Activated CD8-positive, alpha-beta T cell treated with anti-CD3 and anti-CD28 coated beads, Interleukin-2, amount 10 ng/mL, durations not matched to agents 7 days and 5 days (primary cell): ENCODE data around the gene CFAP100. TPM values are rescaled to one million over a fixed set of nuclear protein-coding genes. Genes with fewer than 3 reads are reported as not detected.

Source experiments
- ATAC-seq: fragments of 150-1000 bp; cut with Tn5 transposase; one replicate; pipeline ENCODE4 v1.10.0; 2021; ENCODE audit warnings: moderate library complexity
- CTCF ChIA-PET: fragments of 350-600 bp; sonication (Branson Sonifier 250); formaldehyde crosslinking; loops from one replicate; lab custom pipeline; 2021; ENCODE audit warnings: antibody characterized with exemption; lab: Charles Lee
- POLR2A ChIA-PET: fragments of 350-600 bp; sonication (Branson Sonifier 250); formaldehyde crosslinking; loops from one replicate; lab custom pipeline; 2021; ENCODE audit warnings: antibody characterized with exemption; lab: Charles Lee
- DNase-seq: peaks from one replicate; pipeline ENCODE4 v3.0.0-alpha.2; 2020
- H3K27ac Mint-ChIP-seq: one replicate; pipeline ENCODE4 v1.8.0; 2021; ENCODE audit warnings: mild to moderate bottlenecking, mixed read lengths
- H3K27me3 Mint-ChIP-seq: one replicate; pipeline ENCODE4 v1.8.0; 2021; ENCODE audit warnings: low read depth, mixed read lengths
- H3K36me3 Mint-ChIP-seq: one replicate; pipeline ENCODE4 v1.8.0; 2021; ENCODE audit warnings: low read depth, mixed read lengths
- H3K4me1 Mint-ChIP-seq: one replicate; pipeline ENCODE4 v1.8.0; 2021; ENCODE audit warnings: low read depth, mixed read lengths
- H3K4me3 Mint-ChIP-seq: one replicate; pipeline ENCODE4 v1.8.0; 2021; ENCODE audit warnings: mild to moderate bottlenecking, mixed read lengths
- H3K9me3 Mint-ChIP-seq: one replicate; pipeline ENCODE4 v1.8.0; 2022; ENCODE audit warnings: mixed read lengths; ENCODE audit not compliant: insufficient read depth
- total RNA-seq, 2 experiments: library from RNA; stranded (reverse); gene quantifications; one replicate each; pipeline ENCODE4 v1.2.3, GENCODE V29; 2021

The CFAP100 gene
- total RNA-seq, 2 experiments from 2014 or later = not detected

DNA sequence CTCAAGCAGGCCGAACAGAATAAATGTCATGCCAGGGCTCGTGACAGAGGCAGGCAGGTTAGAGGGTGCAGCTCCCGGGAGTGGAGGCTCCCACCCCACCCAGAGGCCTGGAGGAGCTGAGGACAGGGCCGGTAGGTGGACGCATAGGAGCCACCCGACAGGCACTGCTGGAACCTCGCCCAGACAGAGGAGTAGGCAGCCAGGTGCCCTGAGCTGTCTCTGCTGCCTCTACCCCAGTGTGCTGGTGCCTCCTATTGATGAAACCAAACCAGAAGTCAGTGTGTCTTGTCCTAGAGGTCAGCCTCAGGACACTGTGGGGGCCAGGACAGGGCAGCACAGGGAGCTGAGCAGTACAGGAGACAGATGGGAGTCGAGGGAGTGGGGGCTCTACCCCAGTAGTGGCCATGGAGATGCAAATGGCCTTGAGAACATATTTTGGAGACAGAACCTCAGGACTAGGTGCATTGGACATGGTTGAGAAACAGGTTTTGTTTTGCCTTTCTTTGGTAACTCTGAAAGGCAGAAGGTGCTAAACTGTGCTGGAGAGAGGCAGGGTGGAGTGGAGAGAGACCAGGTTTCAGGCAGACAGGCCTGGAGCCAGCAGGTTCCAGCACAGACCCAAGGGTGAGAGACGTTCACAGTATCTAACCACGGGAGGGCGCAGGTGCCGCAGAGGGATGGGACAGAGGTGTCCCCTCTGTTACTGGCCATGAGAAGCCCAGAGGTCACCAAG, 22.1 kb upstream of the CFAP100 start:
- Mint-ChIP-seq H3K27me3 (peaks cover 2% of the 10 kb centered on the region), H3K9me3 (no peaks in the 10 kb centered on the region), H3K4me1 (no peaks in the 10 kb centered on the region), H3K36me3 (no peaks in the 10 kb centered on the region), H3K4me3 (no peak overlapping the region), H3K27ac (no peak overlapping the region)
- POLR2A ChIA-PET = no interaction called here
- DNase-seq = no peak
- CTCF ChIA-PET = no interaction called here
- ATAC-seq = no peak

DNA sequence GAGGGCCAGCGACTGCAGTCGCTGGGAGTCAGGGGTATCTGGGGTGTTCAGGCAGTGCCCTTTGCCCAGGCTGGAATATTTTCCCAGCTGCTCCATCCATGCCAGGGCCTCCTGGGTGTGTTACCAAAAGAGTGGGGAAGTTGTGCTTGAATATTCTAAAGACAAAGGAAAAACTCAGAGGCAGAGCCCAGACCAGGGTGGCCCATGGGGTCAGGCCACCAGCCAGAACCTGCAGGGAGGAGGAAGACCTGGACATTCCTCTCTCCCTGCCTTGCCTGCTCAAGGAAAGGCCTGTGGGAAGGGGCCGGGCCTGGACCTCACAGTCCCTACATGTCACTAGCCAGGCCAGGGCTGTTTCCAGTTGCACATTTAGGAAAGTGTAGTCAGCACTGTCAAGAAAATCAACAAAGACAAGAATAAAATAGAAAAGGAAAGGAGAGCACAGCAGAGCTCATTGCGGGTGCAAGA, 21.5 kb upstream of the CFAP100 start:
- no peaks in the 10 kb centered on the region for H3K36me3 Mint-ChIP-seq
- DNase-seq (no peak), ATAC-seq (no peak)
- ChIA-PET CTCF (no interaction called here), POLR2A (no interaction called here)
- H3K27ac Mint-ChIP-seq = no peak overlapping the region
- H3K4me1 Mint-ChIP-seq = no peaks in the 10 kb centered on the region
- H3K4me3 Mint-ChIP-seq = no peak overlapping the region
- no peaks in the 10 kb centered on the region for H3K9me3 Mint-ChIP-seq
- peaks cover 2% of the 10 kb centered on the region for H3K27me3 Mint-ChIP-seq

DNA sequence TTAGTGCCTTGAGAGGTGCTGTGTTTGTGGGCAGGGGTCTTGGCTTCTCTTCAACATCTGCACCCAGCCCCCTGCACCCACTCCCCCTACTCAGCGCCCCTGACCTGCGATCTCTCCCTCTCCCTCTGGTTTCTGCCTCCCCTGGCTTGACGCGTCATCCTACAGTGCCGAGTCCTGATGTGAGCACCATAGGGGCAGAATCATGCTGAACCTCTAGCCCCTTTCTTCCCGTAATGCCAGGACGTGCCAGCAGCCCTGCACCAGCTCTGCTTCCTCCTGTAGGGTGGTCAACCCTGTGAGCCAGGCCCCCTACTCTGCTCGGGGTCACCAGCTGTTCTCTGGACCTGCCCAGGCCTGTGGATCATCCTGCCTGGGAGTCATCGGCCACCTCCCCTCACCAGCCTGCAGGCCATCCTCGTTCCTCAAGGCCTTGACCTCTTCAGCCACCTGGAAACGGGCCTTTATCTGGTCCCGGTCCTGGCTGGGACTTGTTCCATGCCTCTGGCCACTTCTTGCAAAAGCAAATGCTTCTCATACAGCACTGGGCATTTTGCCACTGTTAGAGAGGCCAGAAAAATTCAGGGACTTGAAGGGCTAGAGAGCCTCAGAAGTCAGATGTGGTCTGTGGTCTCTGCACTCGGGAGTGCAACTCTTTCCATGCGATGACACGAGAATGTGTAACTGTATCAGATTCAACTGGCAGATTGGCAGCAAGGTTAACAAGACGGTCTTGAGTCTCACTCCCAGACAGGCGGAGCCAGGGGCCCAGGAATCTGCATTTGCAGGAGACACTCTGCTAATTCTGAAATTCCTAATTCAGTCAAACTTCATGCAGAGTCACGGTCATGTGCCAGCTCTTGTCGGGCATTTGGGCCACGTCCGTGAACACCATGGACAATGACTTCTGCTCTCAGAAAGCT, 20.8 kb upstream of the CFAP100 start:
- Mint-ChIP-seq H3K4me1 (no peaks in the 10 kb centered on the region), H3K36me3 (no peaks in the 10 kb centered on the region), H3K27ac (no peak overlapping the region), H3K9me3 (no peaks in the 10 kb centered on the region), H3K4me3 (no peak overlapping the region), H3K27me3 (peaks cover under 1% of the 10 kb centered on the region)
- ChIA-PET POLR2A (no interaction called here), CTCF (no interaction called here)
- DNase-seq (no peak), ATAC-seq (no peak)

GRCh38 chr3:126375835-126376331, 18.8 kb upstream of the CFAP100 start:
- Mint-ChIP-seq H3K27ac (no peak overlapping the region), H3K4me1 (no peaks in the 10 kb centered on the region), H3K27me3 (peaks cover under 1% of the 10 kb centered on the region), H3K4me3 (no peak overlapping the region), H3K36me3 (no peaks in the 10 kb centered on the region), H3K9me3 (no peaks in the 10 kb centered on the region)
- CTCF ChIA-PET = no interaction called here
- POLR2A ChIA-PET = no interaction called here
- no peak for ATAC-seq
- no peak for DNase-seq

DNA sequence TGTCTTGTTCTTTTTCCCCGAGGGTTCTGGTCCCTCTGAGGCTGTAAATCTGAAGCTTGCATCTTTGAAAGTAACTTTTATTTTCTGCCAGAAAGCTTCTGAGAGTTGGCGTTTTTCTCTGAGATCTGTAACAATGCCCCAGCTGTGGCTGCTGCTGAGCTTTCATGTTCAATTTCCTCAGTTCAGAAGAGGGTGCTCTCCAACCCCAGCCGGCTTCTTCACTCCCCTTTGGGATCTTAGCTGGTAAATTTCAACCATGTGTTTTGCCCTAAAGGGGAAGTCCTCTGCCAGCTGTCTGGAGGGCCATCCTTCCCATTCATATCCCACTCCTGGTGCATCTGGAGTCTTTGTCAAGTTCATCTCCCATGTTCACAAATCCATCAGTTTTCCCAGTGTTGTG, 18.3 kb upstream of the CFAP100 start:
- H3K4me1 Mint-ChIP-seq = no peaks in the 10 kb centered on the region
- no peaks in the 10 kb centered on the region for H3K9me3 Mint-ChIP-seq
- H3K27me3 Mint-ChIP-seq = peaks cover 1% of the 10 kb centered on the region
- H3K27ac Mint-ChIP-seq = no peak overlapping the region
- POLR2A ChIA-PET = no interaction called here
- no peak overlapping the region for H3K4me3 Mint-ChIP-seq
- no peaks in the 10 kb centered on the region for H3K36me3 Mint-ChIP-seq
- DNase-seq (no peak), ATAC-seq (no peak)
- CTCF ChIA-PET = no interaction called here

DNA sequence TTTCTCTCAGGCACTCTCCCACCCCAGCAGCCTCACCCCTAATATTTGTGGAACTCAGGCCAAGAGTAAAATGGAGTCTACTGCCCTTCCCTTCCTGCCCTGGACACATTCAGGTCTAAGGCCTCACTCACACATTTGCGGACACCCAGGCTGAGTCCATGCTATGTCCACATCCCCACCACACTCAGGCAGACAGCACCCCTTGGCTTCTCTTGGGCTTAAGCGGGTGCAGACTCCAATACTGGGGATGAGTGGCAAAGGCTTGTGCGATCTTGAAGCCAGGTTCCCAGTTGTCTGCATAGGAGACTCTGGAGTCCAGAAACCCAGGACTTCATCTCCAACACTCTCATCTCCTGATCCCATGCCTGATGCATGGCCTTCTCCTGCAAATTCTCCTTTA, 17.5 kb upstream of the CFAP100 start:
- Mint-ChIP-seq H3K36me3 (no peaks in the 10 kb centered on the region), H3K27ac (no peak overlapping the region), H3K4me3 (no peak overlapping the region), H3K27me3 (peaks cover 5% of the 10 kb centered on the region), H3K9me3 (no peaks in the 10 kb centered on the region), H3K4me1 (no peaks in the 10 kb centered on the region)
- ATAC-seq (no peak), DNase-seq (no peak)
- ChIA-PET CTCF (no interaction called here), POLR2A (no interaction called here)

DNA sequence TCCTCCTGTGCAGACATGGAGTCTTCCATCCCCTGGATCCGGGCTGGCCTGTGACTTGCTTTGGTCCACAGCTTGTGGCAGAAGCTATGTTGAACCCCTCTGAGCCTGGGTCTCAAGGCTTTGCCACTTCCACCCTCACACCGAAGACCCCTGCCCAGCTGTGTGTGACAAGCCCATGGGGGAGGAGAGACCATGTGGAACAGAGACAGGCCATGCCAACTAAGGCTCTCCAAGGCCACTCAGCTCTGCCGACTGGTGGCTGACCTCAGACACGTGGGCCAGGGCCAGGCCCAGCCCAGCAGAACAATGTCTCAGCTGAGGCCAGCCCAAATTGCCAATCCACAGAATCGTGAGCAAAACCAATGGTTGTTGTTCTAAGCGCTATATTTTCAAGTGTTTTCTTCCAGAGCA, 16.4 kb upstream of the CFAP100 start:
- CTCF ChIA-PET = no interaction called here
- H3K4me1 Mint-ChIP-seq = no peaks in the 10 kb centered on the region

GRCh38 chr3:126380011-126380768, 14.5 kb upstream of the CFAP100 start:
- CTCF ChIA-PET = no interaction called here
- Mint-ChIP-seq H3K9me3 (no peaks in the 10 kb centered on the region), H3K27ac (no peak overlapping the region), H3K4me1 (no peaks in the 10 kb centered on the region), H3K36me3 (no peaks in the 10 kb centered on the region), H3K27me3 (peaks cover 16% of the 10 kb centered on the region), H3K4me3 (no peak overlapping the region)
- ATAC-seq (no peak), DNase-seq (no peak)
- POLR2A ChIA-PET = no interaction called here

More for the DNA sequence above, 16.4 kb upstream of the CFAP100 start:
- Mint-ChIP-seq H3K36me3 (no peaks in the 10 kb centered on the region), H3K9me3 (no peaks in the 10 kb centered on the region), H3K4me3 (no peak overlapping the region), H3K27me3 (peaks cover 9% of the 10 kb centered on the region), H3K27ac (no peak overlapping the region)
- ATAC-seq = no peak
- POLR2A ChIA-PET = interaction anchor here (0.6 kb wide), 1 partner anchor 154 kb away, joined by 3 read pairs; no protein-coding TSS in a partner anchor
- no peak for DNase-seq

GRCh38 chr3:126381966-126382365, 12.7 kb upstream of the CFAP100 start:
- Mint-ChIP-seq H3K27me3 (peaks cover 16% of the 10 kb centered on the region), H3K27ac (no peak overlapping the region), H3K9me3 (no peaks in the 10 kb centered on the region), H3K36me3 (no peaks in the 10 kb centered on the region), H3K4me1 (no peaks in the 10 kb centered on the region), H3K4me3 (no peak overlapping the region)
- CTCF ChIA-PET = no interaction called here
- POLR2A ChIA-PET = no interaction called here
- DNase-seq (no peak), ATAC-seq (no peak)

DNA sequence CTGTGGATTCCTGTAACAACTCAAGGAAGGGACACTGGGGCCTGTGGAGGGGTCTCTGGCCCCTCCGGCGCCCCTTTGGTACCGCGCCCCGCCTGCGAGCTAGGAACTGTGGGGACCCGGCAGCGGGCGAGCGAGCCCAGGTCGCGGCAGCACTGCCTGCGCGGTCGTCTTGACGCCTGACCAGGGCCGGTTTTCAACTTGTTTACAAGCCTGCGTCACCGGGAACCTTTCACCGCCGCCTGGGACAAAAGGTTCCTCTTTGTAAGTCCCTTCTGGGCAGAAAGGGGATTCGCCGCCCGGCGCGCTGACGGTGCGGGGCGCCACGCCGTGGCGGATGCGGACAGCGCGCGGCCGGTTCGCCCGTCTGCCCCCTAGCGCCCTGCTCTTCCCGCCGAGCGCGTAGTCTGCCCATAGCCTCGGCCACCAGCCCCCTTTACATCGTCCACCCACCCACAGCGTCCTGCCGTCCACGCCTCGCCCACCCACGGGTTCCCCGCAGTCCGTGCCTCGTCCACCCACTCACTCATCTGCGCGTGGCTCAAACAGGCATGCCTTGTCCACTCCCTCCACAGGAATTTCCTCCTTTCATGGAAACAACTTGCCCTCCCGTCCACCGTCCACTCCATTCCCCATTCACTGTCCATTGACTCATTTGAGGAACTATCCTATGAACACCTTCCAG, 5.5 kb upstream of the CFAP100 start:
- ChIA-PET POLR2A (no interaction called here), CTCF (interaction anchor here (0.7 to 1.2 kb wide), 3 partner anchors 144 to 256 kb away, joined by 3 to 5 read pairs (median 3); no protein-coding TSS in a partner anchor)
- Mint-ChIP-seq H3K4me1 (peaks cover 13% of the 10 kb centered on the region), H3K4me3 (no peak overlapping the region), H3K27ac (no peak overlapping the region), H3K9me3 (no peaks in the 10 kb centered on the region), H3K36me3 (no peaks in the 10 kb centered on the region), H3K27me3 (peaks cover 48% of the 10 kb centered on the region)
- peak; percentile 51 for DNase-seq
- peak; percentile 83 for ATAC-seq

- Mint-ChIP-seq H3K27me3 (peaks cover 48% of the 10 kb centered on the region), H3K4me1 (peaks cover 13% of the 10 kb centered on the region), H3K4me3 (no peak overlapping the region), H3K27ac (no peak overlapping the region), H3K36me3 (no peaks in the 10 kb centered on the region), H3K9me3 (no peaks in the 10 kb centered on the region)
- ATAC-seq = no peak
- no peak for DNase-seq
- ChIA-PET POLR2A (no interaction called here), CTCF (interaction anchor here (1.2 kb wide), 1 partner anchor 234 kb away, joined by 3 read pairs; no protein-coding TSS in a partner anchor)
These were observed 4.9 kb upstream of the CFAP100 start for GRCh38 chr3:126389794-126390146.
